Measurements from ENCODE around the gene POLR3E.
"Not testable (repeated sequence)": the region's sequence is repeated elsewhere in the genome, so short reads cannot be mapped to it uniquely, and the experiment has no call there.

Gene POLR3E

DNA sequence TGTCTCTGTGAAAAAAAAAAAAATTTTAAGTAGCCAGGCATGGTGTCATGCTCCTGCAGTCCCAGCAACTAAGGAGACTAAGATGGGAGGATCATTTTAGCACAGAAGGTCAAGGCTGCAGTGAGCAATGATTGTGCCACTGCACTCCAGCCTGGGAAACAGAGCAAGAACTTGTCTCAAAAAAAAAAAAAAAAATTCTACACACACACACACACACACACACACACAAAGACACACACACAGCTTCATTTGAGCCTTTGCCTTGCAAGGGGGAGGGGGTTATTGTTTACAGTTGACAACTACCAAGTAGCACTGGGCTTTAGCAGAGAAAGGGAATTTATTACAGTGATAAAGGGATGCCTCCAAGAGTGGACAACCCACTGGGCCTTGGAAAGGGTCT is 4.9 kb upstream of the POLR3E start:
- H3K27ac ChIP-seq = 0 out of 2 replicates have a peak overlapping the region, but pooled peaks have one; percentile 13
- TF ChIP-seq, protein P1, sequence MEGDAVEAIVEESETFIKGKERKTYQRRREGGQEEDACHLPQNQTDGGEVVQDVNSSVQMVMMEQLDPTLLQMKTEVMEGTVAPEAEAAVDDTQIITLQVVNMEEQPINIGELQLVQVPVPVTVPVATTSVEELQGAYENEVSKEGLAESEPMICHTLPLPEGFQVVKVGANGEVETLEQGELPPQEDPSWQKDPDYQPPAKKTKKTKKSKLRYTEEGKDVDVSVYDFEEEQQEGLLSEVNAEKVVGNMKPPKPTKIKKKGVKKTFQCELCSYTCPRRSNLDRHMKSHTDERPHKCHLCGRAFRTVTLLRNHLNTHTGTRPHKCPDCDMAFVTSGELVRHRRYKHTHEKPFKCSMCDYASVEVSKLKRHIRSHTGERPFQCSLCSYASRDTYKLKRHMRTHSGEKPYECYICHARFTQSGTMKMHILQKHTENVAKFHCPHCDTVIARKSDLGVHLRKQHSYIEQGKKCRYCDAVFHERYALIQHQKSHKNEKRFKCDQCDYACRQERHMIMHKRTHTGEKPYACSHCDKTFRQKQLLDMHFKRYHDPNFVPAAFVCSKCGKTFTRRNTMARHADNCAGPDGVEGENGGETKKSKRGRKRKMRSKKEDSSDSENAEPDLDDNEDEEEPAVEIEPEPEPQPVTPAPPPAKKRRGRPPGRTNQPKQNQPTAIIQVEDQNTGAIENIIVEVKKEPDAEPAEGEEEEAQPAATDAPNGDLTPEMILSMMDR (IDR thresholded peaks at IDR 0.05) = no peak
- no peak for TF ChIP-seq ZFX (IDR thresholded peaks at IDR 0.05; ENCODE audit: borderline replicate concordance)

DNA sequence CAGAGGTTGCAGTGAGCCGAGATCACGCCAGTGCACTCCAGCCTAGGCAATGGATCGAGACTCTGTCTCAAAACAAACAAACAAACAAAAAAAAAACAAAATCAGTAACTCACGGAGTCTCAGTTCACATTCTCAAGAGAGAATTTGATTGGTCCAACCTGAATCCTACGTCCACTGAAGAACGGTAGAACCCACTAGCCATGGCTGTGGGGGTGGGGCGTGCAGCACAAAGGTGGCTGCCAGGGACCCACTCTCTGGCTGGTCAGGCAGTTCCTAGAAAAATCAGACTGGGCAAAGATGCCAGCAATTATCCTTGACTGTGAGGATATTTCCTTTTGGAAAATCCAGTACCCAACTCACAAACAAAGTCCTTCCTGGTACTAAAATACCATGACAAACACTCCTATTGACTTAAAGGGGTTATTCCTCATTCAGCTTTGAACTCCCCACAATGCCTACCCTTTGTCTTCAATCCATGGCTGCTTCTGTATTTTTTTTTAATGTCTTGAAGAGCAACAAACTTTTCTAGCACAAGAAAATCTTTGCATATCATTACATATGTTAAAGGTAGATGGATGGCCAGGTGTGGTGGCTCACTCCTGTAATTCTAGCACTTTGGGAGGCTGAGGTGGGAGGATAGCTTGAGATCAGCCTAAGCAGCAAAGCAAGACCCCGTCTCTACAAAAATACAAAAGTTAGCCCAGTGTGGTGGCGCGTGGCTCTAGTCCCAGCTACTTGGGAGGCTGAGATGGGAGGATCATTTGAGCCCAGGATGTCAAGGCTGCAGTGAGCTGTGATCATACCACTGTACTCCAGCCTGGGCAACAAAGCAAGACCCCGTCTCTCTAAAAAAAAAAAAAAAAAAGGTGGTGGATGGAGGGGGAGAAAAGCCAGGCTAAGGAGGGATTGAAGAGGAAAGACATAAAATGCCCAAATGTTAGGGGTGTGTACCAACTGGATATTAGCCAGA is 3.8 kb upstream of the POLR3E start:
- TF ChIP-seq, protein P1 (IDR thresholded peaks at IDR 0.05) = no peak
- TF ChIP-seq ZFX (IDR thresholded peaks at IDR 0.05; ENCODE audit: borderline replicate concordance) = no peak
- H3K27ac ChIP-seq = no peak overlapping the region

DNA sequence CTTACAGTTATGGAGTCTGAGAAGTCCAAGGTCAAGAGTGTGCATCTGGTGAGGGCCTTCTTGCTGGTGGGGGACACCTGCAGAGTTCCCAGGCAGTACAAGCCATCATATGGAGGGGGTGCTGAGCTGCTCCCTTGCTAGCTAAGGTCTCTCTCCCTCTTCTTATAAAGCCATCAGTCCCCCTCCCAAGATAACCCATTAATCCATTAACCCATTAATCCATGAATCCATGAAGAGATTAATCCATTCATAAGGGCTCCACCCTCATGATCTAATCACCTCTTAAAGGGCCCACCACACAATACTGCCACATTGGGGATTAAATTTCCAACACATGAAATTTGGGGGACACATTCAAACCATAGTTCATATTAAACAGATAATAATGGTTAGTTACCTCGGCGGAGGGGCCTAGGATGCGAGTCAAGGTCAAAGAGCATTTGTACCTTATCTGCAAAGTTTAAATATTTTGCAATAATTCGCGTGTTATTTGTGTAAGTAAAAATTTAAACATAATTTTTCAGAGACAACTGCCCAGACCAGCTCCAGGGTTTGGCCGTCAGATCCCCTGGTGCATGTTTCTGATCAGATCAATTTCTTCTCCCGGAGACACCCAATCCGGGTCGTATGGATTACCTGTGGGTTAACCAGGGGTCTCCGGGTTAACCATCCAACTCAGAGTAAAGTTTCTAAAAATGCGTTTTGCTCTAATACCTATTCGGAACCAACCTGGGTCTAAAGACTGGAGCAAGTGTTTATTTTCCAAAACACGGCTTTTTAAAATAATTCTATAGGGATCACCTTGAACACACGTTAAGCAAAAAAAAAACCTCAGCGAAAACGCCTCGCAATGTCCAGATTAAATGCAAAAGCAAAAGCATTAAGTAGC is 740 bp upstream of the POLR3E start:
- no peak for TF ChIP-seq ZFX (IDR thresholded peaks at IDR 0.05; ENCODE audit: borderline replicate concordance)
- TF ChIP-seq, protein P1 (IDR thresholded peaks at IDR 0.05) = no peak
- peak overlapping the region; percentile 96 for H3K27ac ChIP-seq

DNA sequence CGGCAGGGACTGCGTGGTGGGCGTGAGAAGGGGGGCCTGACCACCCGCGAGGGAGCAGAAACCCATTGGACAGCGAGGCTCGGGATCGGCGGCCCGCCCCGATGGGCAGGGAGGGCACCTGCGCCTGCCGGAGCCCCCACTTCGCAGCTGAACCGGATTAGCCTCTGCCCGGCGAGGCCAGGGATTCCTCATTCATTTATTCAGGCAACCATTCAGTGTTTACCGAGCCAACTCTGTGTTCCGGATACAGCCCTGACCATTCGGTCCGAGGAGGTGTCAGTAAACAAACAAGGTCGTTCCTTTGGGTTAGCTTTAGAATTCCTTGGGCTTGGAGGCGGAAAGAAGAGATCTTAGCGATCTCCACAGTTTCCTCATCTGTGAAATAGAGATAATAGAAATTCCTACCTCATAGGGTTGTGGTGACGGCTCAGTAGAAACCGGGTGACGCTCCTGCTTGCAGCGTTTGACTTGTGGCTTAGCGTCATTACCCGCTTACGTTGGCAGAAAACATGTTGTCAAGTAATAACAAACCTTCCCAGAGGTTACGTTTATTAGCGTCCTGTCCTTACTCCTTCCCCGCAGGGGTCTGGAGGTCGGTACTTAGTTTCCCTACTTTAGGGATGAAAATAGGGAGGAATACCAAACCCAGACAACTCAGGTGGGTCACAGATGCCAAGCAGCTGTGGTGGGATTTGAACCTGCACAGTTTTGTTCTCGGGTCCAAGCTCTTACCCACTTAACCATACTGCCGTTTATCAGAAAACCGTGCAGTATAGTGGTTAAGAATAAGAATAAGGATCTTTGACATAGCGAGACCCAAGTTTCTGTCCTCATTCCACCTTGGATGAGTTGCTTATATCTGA is 893 bp downstream of the POLR3E start:
- TF ChIP-seq ZFX (IDR thresholded peaks at IDR 0.05; ENCODE audit: borderline replicate concordance) = no peak
- H3K27ac ChIP-seq = peak overlapping the region; percentile 96

DNA sequence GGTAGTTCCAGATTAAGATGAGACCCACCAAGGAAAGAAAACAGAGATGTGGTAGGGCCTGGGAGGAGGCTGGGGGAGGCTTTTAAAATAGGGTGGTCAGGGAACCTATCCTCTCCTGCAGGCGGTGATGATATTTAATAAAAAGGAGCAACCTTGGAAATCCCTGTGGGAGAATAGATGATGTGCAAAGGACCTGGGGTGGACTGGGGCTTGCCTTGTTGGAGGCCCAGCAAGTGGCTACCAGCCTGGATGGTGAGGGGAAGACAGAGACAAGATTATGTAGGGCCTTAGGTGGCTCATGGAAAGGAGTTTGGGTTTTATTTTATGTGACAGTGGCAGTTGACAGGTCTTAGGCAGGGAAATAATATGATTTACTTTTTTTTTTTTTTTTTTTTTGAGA is 1.8 kb downstream of the POLR3E start:
- TF ChIP-seq ZFX (IDR thresholded peaks at IDR 0.05; ENCODE audit: borderline replicate concordance) = no peak
- TF ChIP-seq, protein P1 (IDR thresholded peaks at IDR 0.05) = no peak
- H3K27ac ChIP-seq = peak overlapping the region; percentile 96

DNA sequence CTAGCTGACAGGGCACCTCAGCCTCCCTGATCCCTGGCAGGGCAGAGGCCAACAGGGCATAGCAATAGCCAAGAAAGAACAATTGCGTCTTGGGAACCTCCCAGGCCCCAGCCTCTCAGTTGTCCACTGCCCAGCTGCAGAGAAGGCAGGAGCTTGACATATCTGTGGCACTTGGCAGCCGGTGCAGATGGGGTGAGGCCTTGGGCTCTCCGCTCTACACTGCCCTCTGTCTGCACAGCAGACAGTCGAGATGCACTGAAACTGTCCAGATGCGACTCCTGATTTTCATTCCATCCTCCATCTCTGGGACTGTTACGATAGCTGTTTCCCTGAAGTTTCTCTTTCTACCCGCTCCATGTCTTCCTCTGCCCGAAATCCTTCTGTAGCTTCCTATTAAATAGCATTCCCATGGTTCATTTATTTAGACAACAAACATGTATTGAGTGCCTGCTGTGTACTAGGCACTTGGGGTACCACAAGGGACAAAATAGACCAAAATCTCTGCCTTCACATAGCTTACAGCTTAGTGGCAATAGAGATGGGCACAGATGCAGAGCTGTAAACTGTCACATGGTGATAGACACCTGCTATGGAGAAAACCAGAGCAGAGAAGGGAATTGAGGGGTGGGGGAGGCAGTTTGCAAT is 3.3 kb downstream of the POLR3E start:
- TF ChIP-seq ZFX (IDR thresholded peaks at IDR 0.05; ENCODE audit: borderline replicate concordance) = no peak
- TF ChIP-seq, protein P1 (IDR thresholded peaks at IDR 0.05) = peak; percentile 69
- no peak overlapping the region for H3K27ac ChIP-seq

DNA sequence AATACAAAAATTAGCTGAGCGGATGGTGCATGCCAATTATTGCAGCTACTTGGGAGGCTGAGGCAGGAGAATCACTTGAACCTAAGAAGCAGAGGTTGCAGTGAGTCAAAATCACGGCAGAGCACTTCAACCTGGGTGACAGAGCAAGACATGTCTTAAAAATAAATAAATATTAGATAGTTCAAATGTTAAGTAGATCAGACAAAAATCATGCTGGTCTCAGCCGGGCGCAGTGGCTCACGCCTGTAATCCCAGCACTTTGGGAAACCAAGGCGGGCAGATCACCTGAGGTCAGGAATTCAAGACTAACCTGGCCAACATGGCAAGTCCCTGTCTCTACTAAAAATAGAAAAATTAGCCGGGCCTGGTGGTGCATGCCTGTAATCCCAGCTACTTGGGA is 4.2 kb downstream of the POLR3E start:
- not testable (repeated sequence) for H3K27ac ChIP-seq

All from 22Rv1 (cell line).